Right kidney (tissue), 1 donor: Measurements from ENCODE around the gene ATP8B4.

Source experiments
- DNase-seq: peaks from one replicate; pipeline ENCODE4 v3.0.0-alpha.2; 2016

Gene ATP8B4

DNA sequence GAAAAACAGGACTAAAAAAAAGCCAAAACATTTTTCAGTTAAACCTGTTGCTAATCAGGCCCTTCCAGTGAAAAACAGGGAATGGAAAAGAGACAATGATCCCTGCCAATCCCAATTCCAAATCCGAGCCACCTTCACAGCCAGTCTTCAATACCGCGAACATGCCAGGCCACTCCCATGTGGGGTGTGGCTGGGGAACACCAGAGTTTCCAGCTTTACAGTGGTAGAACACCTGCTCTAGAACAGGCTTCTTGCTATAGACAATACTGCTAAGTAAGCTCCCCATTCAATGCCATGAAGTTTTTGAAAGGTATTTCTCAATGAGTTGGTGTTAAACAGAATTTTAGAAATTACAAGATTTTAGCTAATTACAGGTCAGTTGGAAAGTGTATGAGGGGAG, 228.3 kb downstream of the ATP8B4 start:
- DNase-seq: no peak

DNA sequence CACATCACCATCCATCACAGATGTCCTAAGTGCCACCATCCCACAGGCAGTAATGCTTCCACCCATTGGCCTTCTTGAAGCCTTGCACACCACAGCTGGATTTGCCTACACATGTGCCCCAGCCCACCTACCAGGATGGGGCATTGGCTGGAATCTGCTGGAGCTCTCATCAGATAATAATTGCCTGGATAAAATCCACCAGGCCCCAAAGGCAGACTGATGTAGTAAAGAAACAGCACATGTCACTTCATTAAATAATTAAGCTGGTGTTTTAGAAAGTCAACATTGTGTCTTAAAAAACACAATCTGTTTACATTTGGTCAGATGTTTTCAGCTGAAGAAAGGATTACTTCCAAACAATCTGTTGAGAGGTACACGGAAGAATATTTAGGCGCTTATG, 229.5 kb downstream of the ATP8B4 start:
- DNase-seq: no peak

DNA sequence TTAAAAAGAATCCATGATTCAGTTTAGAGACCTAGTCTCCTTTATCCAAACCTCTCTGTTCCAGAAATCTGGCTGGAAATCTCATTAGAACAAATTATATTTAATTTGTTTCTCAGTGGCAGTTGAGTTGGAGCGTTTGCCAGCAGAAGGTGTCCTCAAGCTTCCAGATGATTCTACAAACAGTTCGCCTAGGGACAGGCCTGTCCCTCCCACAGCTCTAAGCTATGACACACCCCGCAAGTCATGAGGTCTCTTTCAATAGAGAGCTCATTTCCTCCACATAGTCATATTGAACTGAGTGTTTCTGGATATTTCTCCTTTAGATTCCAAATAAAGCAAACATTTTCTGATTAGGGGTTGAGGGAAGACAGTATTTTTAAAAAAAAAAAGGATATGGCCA, 230.3 kb downstream of the ATP8B4 start:
- no peak for DNase-seq

DNA sequence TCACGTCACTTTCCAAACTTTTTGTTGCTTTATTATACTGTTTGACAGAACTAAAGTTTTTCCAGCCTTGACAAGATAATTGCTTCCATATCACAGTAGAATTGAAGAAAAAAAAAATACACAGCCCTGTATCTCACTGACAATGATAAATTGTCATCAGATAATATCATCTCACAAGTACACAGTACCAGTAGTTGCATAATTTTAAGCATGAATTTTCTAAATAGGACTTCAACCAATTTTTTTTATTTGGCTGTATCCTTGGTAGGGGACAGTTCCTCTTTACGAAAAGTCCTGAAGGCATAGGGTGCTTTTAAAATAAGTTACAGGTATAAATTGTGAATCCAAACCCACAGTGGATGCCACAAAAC, 230.7 kb downstream of the ATP8B4 start:
- no peak for DNase-seq

DNA sequence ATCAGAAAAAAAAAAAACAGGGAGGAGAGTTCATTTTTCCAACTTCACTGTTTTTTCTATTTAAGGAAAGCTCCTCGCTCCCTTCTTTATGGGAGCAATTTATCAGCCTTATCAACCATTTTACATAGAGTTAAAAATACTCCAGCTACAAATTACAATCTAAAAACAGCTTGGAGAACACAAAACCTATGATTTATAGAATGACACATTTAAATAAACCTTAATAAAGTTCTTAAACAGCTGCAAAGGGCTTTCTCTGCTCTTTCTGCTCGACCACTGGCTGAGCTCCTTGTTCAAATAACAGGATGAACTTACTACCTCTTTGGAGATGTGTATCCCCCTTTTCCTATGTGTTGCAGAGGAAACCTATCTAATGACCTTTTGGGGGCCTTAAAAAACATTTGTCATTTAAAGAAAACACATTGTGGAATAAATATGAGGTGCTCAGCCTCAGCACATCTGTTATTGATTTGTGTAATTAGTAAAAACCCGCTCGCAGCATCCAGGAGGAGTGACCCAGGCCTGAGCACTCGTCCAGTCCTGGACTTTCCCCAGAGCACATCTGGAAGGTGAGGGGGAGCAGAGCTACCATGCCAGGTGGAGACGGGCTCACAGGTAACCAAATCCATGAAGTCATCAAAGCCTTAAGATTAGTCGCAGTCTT, 231.2 kb downstream of the ATP8B4 start:
- DNase-seq: no peak

DNA sequence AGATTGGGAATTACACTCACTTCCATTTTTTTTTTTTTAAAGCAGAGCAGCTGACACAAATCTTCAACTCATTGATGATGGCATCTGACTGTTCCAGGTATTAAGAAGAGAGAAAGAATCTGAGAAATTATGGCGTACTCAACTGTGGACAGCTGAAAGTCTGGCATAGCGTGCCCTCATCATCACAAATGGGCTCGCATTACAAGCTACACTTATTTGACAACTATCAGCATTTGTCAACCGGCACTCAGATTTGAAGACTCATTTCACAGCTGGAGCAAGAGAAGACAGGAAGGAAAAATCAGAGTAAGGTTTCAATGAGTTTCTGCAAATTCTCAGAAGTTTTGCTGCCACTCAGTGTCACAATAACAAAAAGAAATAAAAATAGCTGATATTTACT, 235.9 kb downstream of the ATP8B4 start:
- DNase-seq: no peak

DNA sequence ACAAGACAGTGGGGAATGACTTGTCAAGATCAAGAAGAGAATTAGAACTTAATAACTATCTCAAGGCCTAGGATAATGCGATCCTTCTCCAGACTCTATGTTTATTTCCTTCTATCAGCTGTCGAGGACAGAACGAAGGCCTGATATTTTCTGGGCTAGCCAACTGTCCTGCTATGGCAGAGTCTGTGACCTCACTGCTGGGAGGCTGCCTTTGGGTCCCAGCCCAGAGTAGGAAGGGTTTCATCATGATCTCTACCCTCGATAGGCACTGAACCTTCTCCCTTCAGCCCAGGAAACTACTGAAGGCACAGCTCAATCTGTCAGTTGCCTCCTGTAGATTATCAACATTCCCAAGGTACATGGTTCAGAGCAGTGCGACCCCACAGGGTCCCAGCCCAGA, 237.2 kb downstream of the ATP8B4 start:
- no peak for DNase-seq

DNA sequence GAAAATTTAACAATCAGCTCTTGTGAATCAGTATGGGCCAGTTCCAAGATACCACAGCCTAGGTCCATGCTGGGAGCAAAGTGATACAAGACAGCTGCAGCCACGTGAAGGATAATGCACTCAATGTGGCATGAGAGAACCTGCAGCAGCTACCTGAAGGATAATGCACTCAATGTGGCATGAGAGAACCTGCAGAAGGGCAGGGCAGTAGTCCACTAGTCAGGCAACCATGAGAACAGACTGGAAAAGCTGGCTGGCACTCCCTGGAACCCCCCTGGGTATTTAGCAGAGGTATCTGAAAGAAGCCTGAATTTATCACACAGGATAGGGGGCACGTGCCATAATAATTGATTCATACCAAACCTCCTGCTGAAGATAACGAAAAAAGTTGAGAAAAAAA, 237.6 kb downstream of the ATP8B4 start:
- DNase-seq: no peak

DNA sequence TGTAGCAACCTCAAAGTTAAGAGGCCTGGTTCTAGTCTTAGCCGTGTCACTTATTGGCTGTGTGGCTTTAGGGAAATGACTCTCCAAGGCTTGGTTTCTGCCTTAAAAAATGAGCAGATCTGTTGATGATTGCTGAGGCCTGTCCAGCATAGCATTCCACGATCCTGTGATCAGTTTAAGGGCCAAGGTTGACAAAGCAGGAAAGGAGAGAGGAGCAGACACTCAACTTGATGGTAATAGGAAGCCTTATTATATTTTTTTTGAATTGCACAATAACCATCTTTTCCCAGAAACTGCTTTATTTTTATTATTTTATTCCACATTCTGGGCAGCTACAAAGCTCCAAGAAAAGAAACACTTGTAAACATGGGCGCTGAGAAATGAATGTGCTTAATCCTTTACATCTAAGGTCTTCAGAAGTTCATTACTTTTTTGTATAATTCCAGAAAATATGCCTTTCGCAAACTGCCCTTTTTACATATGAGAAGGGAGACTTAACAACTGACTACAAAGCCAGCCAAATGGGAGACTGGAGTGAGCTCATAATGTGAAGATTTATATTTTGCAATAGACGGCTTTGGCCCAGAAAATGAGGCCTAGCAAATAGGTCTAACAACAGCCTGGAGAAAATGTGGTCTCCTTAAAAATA, 241.0 kb downstream of the ATP8B4 start:
- no peak for DNase-seq

DNA sequence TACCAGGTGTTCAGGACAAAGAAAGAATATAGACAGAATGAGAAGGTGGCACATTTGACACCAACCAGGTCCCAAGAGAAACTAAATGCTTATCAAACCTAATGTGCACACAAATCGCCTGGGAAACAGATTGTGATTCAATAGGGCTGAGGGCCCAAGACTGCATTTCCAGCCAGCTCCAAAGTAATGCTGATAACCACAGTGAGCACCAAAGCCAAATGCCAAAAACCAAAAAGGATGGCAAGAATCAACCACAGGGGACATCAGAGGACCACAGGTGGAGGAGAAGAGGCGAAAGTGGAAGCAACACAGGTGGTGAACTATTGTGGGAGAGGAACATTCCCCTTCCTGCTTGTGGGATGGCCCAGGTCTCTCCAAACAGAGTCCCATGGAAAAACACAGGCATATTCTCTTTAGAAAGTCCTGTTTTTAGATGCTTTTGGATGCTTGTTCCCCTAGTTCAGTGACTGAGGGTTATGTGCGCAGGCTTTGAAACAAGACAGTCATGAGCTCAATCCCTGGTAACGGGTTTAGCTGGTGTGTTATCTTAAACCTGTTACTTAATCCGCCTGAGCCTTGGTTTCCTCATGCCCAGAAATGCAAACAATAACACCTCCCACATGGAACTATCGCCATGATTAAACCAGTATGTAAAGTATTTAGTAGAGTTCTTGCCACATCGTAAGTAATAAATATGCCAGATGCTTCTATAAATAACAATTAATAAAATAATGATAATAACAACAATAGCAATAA, 241.7 kb downstream of the ATP8B4 start:
- no peak for DNase-seq

DNA sequence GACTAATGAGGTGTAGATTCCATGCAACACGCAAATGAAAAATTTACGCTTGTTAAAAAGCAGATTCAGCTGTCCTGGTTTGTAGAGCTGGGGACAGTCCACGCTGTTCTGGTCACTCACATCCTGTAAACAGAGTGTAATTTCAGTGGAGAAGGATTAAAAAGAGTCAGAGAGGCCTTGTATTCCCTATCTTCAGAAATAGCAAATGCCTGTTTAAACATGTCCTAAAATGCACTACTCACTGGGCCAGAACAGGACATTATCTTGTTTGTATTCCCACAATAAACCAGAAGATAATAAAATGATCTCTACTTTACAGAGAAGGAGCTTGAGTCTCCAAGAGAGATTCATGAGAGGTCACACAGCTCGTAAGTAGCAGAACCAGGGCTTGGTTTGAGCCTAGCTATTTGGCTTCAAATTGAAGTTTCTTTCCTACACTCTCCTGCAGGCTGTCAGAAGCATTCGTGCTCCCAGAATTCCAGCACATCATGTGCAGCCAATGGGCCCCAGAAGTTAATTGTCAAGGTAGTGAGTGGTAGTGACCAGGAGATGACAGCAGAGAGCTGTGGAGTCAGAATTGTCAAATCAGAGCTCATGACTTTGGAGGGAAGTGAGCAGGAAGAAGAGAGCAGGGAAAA, 242.5 kb downstream of the ATP8B4 start:
- no peak for DNase-seq

DNA sequence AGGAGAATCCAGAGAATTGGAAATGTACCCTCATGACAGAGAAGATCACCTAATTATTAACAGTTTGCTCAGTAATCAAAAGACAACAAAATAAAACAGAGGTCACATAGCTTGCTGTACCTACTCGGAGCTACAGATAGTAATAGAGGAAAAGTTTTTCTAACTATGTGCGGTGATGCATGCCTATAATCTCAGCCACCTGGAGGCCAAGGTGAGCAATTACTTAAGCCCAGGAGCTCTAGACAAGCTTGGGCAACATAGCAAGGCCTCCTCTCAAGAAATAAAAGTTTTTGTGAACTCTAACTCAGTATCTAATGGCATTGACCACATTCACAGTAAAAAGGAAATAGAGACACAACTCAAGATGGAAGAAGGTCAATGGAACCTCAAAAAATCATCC, 243.6 kb downstream of the ATP8B4 start:
- DNase-seq: no peak

DNA sequence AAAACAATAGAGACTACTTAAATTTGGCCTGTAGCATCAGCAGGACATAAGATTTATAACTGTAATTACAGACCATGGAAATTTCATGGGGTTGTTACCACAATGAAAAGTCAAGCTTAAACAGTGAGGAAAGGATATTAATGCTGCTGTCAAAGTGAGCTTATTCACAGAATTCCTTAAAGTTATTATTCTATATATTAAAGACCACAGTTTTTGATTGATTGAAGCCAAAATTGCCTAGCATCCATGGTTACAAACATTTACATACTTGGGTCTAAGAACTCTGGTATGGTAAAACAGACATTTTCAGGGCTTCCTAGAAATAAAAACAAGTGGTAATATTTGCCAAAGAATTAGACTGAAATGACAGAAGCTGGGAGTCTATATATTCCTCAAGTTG, 248.6 kb downstream of the ATP8B4 start:
- DNase-seq: no peak

DNA sequence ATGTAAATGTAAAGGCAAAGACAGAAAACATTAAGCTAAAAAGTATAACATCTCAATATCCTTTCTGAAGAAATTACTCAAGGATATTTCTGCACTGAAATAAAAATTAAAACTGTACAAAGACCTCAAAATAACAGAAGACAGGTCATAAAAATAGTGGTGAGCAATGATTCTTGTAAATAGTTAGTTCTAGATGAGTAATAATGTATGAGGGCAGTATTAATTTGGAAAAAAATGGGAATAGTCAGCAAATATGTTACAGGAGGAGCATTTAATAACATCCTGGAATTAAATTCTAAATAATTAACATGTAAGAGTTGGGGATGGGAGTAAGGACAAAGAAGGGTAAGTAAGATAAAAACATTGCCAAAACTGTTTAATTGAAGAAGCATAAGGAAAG, 250.7 kb downstream of the ATP8B4 start:
- DNase-seq: no peak

DNA sequence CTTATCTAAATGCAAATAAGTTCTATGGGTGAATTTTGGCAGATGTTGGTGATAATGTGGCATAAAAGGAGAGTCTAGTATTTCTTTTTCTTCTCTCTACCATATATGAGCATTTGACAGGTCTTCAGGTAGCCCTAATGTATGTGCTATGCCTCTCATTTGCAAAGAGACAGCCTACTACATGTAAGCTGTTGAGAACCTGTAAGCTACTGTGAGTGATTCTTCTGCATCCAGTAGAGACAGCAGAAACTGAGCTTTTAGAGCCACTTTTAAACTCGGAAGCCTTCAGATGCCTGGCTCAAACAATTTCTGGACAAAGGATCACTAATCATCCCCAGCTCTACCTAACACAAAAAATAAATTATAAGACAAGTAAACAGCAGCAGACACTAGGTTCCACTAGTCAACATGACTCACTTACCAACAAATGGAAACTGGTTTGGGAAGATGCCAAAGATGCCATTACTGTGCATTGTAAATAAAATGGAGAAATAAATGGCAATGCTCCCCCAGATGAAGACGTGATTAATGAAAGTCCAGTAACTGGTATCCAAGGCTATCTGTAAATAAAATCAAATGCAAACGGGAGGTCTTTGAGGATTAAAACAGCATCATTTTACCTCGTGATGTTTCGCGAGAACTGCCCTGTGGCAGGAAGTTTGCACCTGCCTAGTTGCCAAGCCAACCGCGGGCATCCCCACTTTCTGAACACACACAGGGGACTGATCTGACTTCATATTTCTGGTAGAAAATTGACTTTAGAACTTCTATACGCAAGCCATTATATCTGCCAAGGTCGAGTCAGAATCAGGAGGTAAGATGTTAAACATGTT, 252.9 kb downstream of the ATP8B4 start:
- DNase-seq: no peak

DNA sequence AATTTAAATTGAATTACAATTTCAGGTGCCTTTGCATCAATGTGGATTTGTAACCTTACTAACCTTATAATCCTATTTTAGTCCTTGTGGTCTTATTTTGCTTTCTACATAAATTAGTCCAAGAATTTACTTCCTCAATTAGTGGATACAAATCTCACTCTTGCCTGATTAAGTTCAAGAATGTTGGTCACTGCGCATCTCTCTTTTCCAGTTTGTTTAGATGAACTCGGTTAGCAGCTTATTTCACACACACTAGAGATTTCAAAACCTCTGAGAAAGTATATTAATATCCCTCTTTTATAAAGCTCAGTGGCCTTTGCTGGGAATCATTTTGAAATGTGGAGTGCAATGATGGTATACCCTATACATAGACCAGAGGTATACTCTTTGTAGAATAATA, 254.8 kb downstream of the ATP8B4 start:
- DNase-seq: no peak

DNA sequence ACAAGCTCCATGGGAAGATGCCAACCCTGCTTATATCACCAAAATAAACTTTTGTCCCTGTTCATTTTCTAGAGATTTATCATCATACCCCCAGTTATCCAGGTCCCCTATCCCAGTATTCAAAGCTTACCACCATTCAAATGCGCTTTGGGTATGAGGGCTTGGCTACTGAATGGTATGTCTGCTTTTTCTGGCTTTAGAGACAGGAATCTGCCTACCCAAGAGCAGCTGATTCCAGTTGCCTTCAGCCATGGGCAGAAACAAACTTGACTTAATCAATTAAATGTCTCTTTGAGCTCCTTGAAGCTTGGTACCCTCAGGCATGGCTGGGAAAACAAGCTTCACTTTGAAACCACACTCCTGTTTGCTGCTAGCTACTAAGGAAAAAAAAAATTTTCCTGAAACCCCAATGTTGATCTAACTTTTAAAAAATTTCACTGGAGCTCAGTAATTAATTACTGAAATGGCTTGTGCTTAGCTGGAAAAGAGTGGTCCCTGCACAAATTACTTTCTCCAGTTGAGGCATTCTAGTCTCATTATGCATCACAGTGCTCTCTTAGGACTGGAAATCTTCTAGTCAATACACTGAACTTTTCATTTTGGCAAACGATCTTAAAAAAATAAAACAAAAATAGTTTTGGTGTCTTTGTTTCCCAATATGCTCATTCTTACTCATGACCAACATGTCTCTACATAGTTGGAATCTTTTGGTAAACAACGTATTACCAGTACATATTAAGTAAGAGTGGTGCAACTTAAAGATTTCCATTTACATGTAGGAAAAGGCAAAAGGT, 255.4 kb downstream of the ATP8B4 start:
- no peak for DNase-seq

DNA sequence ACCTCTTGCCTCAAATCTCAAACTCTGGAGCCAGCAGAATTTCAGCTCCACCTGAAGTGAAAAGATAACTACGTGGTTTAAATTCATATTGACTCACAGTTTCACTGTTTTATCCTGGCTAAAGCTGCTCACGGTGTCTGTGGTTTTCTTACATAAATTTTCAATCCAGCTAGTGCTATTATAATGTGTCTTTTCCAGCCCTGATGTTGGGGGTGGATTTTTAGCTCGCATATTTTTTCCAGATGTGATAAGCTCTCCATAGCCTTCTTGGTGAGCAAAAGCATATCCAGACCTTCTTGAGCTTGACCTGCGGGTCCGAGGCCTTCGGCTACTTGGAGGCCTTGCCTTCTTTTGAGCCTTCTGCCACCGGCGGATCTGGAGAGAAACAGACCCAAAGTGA, 258.9 kb downstream of the ATP8B4 start:
- DNase-seq: no peak

DNA sequence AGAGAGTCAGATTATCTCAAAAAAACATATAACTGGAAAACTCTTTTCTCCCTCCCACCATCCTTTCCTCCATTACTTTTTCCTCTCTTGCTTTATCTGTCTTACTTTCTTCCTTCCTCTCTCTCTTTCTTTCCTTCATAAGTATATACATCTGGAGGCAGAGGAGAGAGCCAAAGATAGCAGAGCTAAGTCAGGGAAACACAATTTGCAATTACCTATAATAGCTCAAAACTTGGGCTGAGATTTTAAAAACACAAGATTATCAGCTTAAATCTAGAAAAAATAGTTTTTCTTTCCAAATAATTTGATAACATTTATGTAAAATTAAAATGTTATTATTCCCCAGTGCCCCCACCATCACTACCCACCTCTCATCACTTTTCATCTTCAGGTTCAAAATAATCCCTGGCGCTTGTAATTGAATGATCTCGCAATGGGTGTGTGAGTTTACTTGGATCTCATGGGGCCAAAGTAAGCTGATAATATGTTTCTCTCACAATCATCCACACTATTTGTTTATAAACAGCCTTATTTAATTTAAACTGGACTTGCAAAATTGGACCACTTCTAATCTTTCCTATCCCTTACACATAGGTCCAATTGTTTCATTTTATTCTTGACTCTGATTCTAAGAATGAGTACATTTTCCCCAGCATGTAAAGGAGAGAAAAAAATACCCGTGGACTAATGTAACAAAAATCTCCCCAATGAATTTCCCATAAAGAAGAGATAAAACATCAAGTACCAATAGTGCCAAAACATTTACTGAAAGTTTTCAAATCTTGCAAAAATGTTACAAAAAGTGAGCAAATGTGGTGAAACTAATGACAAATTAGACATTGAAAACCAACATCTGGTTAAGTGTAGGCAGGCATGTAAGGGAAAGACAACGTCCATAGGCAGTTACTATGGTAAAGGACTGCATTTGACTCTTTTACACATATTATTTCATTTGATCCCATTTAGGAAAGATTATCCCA, 261.2 kb downstream of the ATP8B4 start:
- DNase-seq: no peak

DNA sequence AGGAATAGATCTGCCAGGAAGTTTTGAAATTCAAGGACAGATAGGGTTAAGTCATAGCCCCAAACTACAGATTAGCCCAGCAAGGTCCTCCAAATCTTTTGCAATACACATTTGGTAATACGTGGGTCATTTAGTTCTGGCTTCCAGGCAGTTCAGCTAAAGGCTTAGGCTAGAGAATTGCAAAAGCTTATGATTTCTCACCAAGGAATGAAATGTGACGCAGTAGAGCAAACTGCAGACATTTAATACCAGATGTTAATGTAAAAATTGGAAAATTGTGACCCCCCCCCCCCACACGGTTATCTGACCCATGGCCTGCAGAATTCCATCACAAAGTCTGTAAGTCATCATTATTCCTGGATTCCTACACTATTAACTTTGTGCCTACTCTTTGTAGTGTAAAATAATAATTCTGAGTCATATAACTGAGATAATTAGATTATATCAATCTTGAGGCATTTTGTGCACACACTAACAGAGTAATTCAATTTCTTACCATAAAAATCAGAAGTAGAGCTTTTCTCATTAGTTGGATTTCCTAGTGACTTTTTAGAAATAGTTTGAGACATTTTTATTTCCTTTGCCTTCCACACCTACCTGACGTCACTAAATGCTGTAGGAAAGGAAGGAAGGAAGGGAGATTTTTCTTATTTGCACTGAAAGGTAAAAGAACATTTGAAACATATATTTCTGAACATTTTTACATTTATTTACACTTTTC, 263.0 kb downstream of the ATP8B4 start:
- DNase-seq: no peak
